HepG2 (cell line): Measurements from ENCODE around the gene NTS. TPM values are rescaled to one million over a fixed set of nuclear protein-coding genes. Genes with fewer than 3 reads are reported as not detected.
A peak's percentile ranks its signal among the peaks of the same experiment; 100 is the strongest.

Experiments
- ATAC-seq: fragments of 200-7000 bp; cut with Tn5 transposase; 3 replicates; pipeline ENCODE4 v1.9.1; 2020; ENCODE audit warnings: mild to moderate bottlenecking, moderate library complexity
- BruUV-seq: library from RNA; stranded (reverse); fragments of 400-500 nt; replicated peaks from 2 replicates; lab custom pipeline; 2021; lab: Mats Ljungman, UMichigan
- CTCF ChIA-PET: fragments of 300-600 bp; formaldehyde crosslinking; extraction: SDS; loops from one replicate; lab custom pipeline; 2021; ENCODE audit warnings: low total read pairs, inconsistent platforms, low intra/inter-chr PET ratio; lab: Yijun Ruan, JAX
- POLR2A ChIA-PET: fragments of 350-600 bp; sonication (Branson Sonifier 250); formaldehyde crosslinking; loops from one replicate; lab custom pipeline; 2020; ENCODE audit warnings: antibody characterized with exemption, inconsistent platforms; lab: Yijun Ruan, JAX
- DNase-seq: peaks from one replicate; pipeline ENCODE4 v3.0.0-alpha.2; 2015; ENCODE audit warnings: low spot score
- FAIRE-seq: peaks from 3 replicates; lab custom pipeline; 2011; peaks lifted over from hg19 to GRCh38; lab: Jason Lieb, UNC
- H2AFZ ChIP-seq: one replicate; pipeline ENCODE4 v1.6.1; 2011; ENCODE audit warnings: low read length, inconsistent platforms
- H3K27ac ChIP-seq: fragments of 300-600 bp; 3 replicates; pipeline ENCODE4 v1.8.0; 2011; ENCODE audit warnings: mixed run types, mild to moderate bottlenecking, mixed read lengths, low read length, inconsistent platforms; ENCODE audit not compliant: insufficient read depth; ENCODE audit errors: extremely low read length
- H3K27me3 ChIP-seq, 2 experiments: fragments of 200-600 bp in 1 of 2; 2 replicates in 1 of 2; 3 replicates in 1 of 2; pipeline versions ENCODE4 v1.6.0 to v1.8.0; 2011; ENCODE audit warnings: low read length in 2 of 2, mild to moderate bottlenecking in 2 of 2, moderate library complexity in 2 of 2, inconsistent platforms in 1 of 2; ENCODE audit not compliant: insufficient read depth in 2 of 2, control insufficient read depth in 1 of 2
- H3K36me3 ChIP-seq, 2 experiments: fragments of 200-600 bp in 1 of 2; replicated peaks in 1 of 2; 2 replicates in 1 of 2; 3 replicates in 1 of 2; pipeline versions ENCODE4 v1.5.1 to v1.8.0; 2011; ENCODE audit warnings: low read length in 2 of 2, inconsistent platforms in 1 of 2; ENCODE audit not compliant: insufficient read depth in 2 of 2, control insufficient read depth in 1 of 2
- H3K4me1 ChIP-seq: 2 replicates; pipeline ENCODE4 v1.5.1; 2012; ENCODE audit warnings: low read length, inconsistent platforms; ENCODE audit not compliant: insufficient read depth
- H3K4me2 ChIP-seq: 2 replicates; pipeline ENCODE4 v1.6.0; 2011; ENCODE audit warnings: low read depth, low read length, inconsistent platforms
- H3K4me3 ChIP-seq, 3 experiments: fragments of 200-600 bp in 1 of 3; sonication (generic), shearing (Covaris generic) in 1 of 3; replicated peaks in 1 of 3; 2 replicates each; pipeline ENCODE4 v1.5.1; 2011 to 2016; ENCODE audit warnings: low read length in 3 of 3, inconsistent platforms in 2 of 3, low read depth in 2 of 3, mild to moderate bottlenecking in 2 of 3, control low read depth in 1 of 3, mixed read lengths in 1 of 3; ENCODE audit not compliant: insufficient read depth in 1 of 3
- H3K79me2 ChIP-seq: one replicate; pipeline ENCODE4 v1.6.1; 2011; ENCODE audit warnings: low read length, inconsistent platforms; ENCODE audit not compliant: insufficient read depth
- H3K9ac ChIP-seq: 2 replicates; pipeline ENCODE4 v1.6.0; 2011; ENCODE audit warnings: mild to moderate bottlenecking, low read depth, low read length, inconsistent platforms; ENCODE audit not compliant: insufficient read depth
- H3K9me3 ChIP-seq: 2 replicates; pipeline ENCODE4 v1.5.1; 2012; ENCODE audit warnings: mild to moderate bottlenecking, low read length
- H4K20me1 ChIP-seq: 2 replicates; pipeline ENCODE4 v1.6.0; 2011; ENCODE audit warnings: inconsistent platforms, mild to moderate bottlenecking, low read length, moderate library complexity; ENCODE audit not compliant: insufficient read depth
- ATF1 ChIP-seq: IDR thresholded peaks from 2 replicates; pipeline ENCODE4 v1.6.1; 2016; ENCODE audit warnings: mild to moderate bottlenecking, control low read depth
- CHCHD3 ChIP-seq: sonication (generic); formaldehyde crosslinking; IDR thresholded peaks from 2 replicates; pipeline ENCODE4 v1.8.0; 2022; ENCODE audit warnings: mild to moderate bottlenecking, missing genetic modification reagents, moderate library complexity
- NR2F1 ChIP-seq, 2 experiments: fragments of 450-650 bp in 1 of 2; formaldehyde crosslinking in 1 of 2; IDR thresholded peaks; 2 replicates each; pipeline versions ENCODE4 v1.5.0 to v1.6.1; 2016 to 2020; ENCODE audit warnings: mild to moderate bottlenecking in 1 of 2, missing compliant biosample characterization in 1 of 2, missing genetic modification reagents in 1 of 2, moderate library complexity in 1 of 2
- STAG1 ChIP-seq: sonication (generic); formaldehyde crosslinking; IDR thresholded peaks from 2 replicates; pipeline ENCODE4 v1.4.0; 2020; ENCODE audit warnings: missing genetic modification reagents
- ZNF670 ChIP-seq: sonication (generic); formaldehyde crosslinking; IDR thresholded peaks from 2 replicates; pipeline ENCODE4 v1.8.0; 2022; ENCODE audit warnings: mild to moderate bottlenecking, missing genetic modification reagents, borderline replicate concordance
- WGBS: methylation state at CpG from one replicate; pipeline ENCODE4 v1.1.6; 2017; ENCODE audit warnings: low lambda C conversion rate; 5-methylcytosine and 5-hydroxymethylcytosine counted together
- in situ Hi-C: cut with HindIII; loops from 2 replicates; pipeline ENCODE4 v1.10.0; 2017; ENCODE audit warnings: low pct_unique_long_range_greater_than_20kb; ENCODE audit not compliant: extremely low pct_ligation_motif_present
- intact Hi-C: fragments of 100-400 bp; cut with micrococcal nuclease; formaldehyde crosslinking; loops from one replicate; pipeline ENCODE4 v1.10.0; 2022; ENCODE audit not compliant: unreplicated experiment
- polyA plus RNA-seq, 8 experiments: library from polyadenylated mRNA; depleted of rRNA in 3 of 8; stranded (reverse) in 7 of 8; unstranded in 1 of 8; fragments of >200 nt; fragmentation: Illumina TruSeq in 4 of 8; extraction: Trizol in 4 of 8; gene quantifications; 2 replicates each; pipeline versions ENCODE4 v1.2.1 to v1.2.3, GENCODE V29; 2011 to 2016; ENCODE audit warnings: low read depth in 4 of 8, missing spikeins in 1 of 8, mixed read lengths in 1 of 8; ENCODE audit not compliant: insufficient read depth in 1 of 8
- total RNA-seq, 5 experiments: library from RNA; depleted of rRNA; stranded (reverse); fragments of >200 nt; fragmentation: Illumina TruSeq; extraction: Trizol; gene quantifications; 2 replicates each; pipeline ENCODE4 v1.2.3, GENCODE V29; 2016; ENCODE audit warnings: low read depth in 1 of 5
- TF ChIP-seq, protein P1 (sequence below): sonication (generic); formaldehyde crosslinking; IDR thresholded peaks from 2 replicates; pipeline ENCODE4 v1.5.0; 2020; ENCODE audit warnings: mild to moderate bottlenecking, missing genetic modification reagents, moderate library complexity
- TF ChIP-seq, protein P2 (sequence below): IDR thresholded peaks from 2 replicates; pipeline ENCODE4 v1.6.1; 2012; ENCODE audit warnings: low read length, improper control_type of control experiment

Gene NTS
- total and polyA plus RNA-seq, 2 of the 13 experiments (the other 11 are each of a cell fraction or from before 2014, with no cell fraction given): 0.05 to 0.13 TPM

DNA sequence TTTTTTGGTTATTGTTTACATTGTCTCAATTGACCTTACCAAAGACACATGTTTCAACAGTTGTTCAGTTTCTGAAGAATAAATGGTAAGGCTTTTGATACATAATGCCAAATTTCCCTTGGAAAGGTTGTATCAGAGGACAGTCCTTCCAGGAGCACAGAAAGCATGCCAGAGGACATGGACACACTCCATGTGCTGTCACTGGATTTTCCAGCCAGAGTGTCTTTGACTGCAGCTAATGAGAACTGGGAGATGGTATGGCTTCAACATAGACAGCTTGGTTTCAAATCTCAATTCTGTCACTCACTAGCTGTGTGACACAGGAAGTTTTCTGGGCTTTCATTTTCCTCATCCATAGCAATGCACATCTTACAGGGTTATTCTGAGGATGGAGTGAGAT, 20.6 kb downstream of the NTS start (continued):
- TF ChIP-seq NR2F1 (CRISPR knock-in tag; IDR thresholded peaks at IDR 0.05) (no peak), ZNF670 (CRISPR knock-in tag) (no peak), ATF1 (no peak)
- TF ChIP-seq, all 625 proteins: peak for 0

DNA sequence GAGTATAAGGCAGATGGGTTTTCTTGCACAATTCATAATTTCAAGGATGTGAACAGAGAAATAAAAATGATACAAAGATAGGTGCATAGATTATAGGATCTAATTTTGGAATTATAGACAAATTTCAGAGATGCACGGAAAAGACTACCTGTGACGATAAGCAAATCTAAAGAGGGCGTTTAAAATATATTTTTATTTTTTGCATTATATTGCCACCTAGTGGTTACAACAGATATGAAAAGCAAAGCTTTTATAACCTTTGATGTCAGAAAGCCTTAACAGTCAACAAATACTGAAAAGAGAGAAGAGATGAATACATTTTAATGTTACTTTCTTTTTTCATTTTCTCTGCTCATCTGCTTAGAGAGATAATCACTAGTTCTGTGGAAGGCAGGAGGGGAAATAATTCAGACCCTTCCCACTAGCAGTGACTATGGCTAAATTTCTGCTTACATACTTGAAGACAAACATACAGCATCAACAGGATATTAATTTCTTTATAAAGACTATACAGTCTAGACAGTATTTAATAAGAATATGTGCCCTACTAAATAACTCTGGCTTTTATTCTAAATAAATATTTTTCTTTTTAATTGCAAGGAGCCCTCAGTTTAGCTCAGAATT, 46.3 kb downstream of the NTS start:
- intact Hi-C loops: loop anchor here (1.0 to 5.0 kb wide), 3 partner anchors 345 to 1927 kb away; no protein-coding TSS in a partner anchor
- H3K4me2 ChIP-seq: no peak overlapping the region
- no peaks in the 10 kb centered on the region for H3K27me3 ChIP-seq
- FAIRE-seq (no peak), DNase-seq (peak; percentile 12), ATAC-seq (no peak)
- BruUV-seq: no TSS peak
- POLR2A ChIA-PET: no interaction called here
- in situ Hi-C loops: no loop called here
- no peak overlapping the region for H3K9ac ChIP-seq
- no peak overlapping the region for H3K27ac ChIP-seq
- CTCF ChIA-PET: interaction anchor here (1.6 to 1.9 kb wide), 2 partner anchors 345 to 452 kb away, joined by 4 to 11 read pairs; no protein-coding TSS in a partner anchor
- H3K36me3 ChIP-seq: no peaks in the 10 kb centered on the region
- H3K4me1 ChIP-seq: no peaks in the 10 kb centered on the region
- no peaks in the 10 kb centered on the region for H4K20me1 ChIP-seq
- TF ChIP-seq CHCHD3 (no peak), STAG1 (CRISPR knock-in tag) (peak; percentile 50)
- TF ChIP-seq, protein P1, sequence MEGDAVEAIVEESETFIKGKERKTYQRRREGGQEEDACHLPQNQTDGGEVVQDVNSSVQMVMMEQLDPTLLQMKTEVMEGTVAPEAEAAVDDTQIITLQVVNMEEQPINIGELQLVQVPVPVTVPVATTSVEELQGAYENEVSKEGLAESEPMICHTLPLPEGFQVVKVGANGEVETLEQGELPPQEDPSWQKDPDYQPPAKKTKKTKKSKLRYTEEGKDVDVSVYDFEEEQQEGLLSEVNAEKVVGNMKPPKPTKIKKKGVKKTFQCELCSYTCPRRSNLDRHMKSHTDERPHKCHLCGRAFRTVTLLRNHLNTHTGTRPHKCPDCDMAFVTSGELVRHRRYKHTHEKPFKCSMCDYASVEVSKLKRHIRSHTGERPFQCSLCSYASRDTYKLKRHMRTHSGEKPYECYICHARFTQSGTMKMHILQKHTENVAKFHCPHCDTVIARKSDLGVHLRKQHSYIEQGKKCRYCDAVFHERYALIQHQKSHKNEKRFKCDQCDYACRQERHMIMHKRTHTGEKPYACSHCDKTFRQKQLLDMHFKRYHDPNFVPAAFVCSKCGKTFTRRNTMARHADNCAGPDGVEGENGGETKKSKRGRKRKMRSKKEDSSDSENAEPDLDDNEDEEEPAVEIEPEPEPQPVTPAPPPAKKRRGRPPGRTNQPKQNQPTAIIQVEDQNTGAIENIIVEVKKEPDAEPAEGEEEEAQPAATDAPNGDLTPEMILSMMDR (CRISPR knock-in tag): peak; percentile 46
- TF ChIP-seq, protein P2, sequence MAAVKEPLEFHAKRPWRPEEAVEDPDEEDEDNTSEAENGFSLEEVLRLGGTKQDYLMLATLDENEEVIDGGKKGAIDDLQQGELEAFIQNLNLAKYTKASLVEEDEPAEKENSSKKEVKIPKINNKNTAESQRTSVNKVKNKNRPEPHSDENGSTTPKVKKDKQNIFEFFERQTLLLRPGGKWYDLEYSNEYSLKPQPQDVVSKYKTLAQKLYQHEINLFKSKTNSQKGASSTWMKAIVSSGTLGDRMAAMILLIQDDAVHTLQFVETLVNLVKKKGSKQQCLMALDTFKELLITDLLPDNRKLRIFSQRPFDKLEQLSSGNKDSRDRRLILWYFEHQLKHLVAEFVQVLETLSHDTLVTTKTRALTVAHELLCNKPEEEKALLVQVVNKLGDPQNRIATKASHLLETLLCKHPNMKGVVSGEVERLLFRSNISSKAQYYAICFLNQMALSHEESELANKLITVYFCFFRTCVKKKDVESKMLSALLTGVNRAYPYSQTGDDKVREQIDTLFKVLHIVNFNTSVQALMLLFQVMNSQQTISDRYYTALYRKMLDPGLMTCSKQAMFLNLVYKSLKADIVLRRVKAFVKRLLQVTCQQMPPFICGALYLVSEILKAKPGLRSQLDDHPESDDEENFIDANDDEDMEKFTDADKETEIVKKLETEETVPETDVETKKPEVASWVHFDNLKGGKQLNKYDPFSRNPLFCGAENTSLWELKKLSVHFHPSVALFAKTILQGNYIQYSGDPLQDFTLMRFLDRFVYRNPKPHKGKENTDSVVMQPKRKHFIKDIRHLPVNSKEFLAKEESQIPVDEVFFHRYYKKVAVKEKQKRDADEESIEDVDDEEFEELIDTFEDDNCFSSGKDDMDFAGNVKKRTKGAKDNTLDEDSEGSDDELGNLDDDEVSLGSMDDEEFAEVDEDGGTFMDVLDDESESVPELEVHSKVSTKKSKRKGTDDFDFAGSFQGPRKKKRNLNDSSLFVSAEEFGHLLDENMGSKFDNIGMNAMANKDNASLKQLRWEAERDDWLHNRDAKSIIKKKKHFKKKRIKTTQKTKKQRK: no peak
- H3K9me3 ChIP-seq: no peaks in the 10 kb centered on the region
- H3K4me3 ChIP-seq: no peak overlapping the region
- no peak overlapping the region for H2AFZ ChIP-seq
- H3K79me2 ChIP-seq: no peaks in the 10 kb centered on the region
- 2% methylated on average over 3 of the region's 3 CpGs for WGBS
